Nephron progenitor cell (in vitro differentiated cells): Measurements from ENCODE around the gene SUCLG2.

Source experiments
- DNase-seq: peaks from one replicate; pipeline ENCODE4 v3.0.0; 2021
- H3K27ac Mint-ChIP-seq: 2 replicates; pipeline ENCODE4 v1.8.0; 2021; ENCODE audit warnings: mild to moderate bottlenecking, moderate library complexity, mixed read lengths
- H3K27me3 Mint-ChIP-seq: 2 replicates; pipeline ENCODE4 v1.8.0; 2021; ENCODE audit warnings: mild to moderate bottlenecking, low read depth, mixed read lengths; ENCODE audit not compliant: poor library complexity
- H3K36me3 Mint-ChIP-seq: 2 replicates; pipeline ENCODE4 v1.8.0; 2021; ENCODE audit warnings: low read depth, mixed read lengths
- H3K4me1 Mint-ChIP-seq: 2 replicates; pipeline ENCODE4 v1.8.0; 2021; ENCODE audit warnings: mixed read lengths
- H3K4me3 Mint-ChIP-seq: 2 replicates; pipeline ENCODE4 v1.8.0; 2021; ENCODE audit warnings: mild to moderate bottlenecking, moderate library complexity, mixed read lengths
- H3K9me3 Mint-ChIP-seq: 2 replicates; pipeline ENCODE4 v1.8.0; 2021; ENCODE audit warnings: mild to moderate bottlenecking, moderate library complexity, mixed read lengths
- CTCF ChIP-seq: fragments of 200-600 bp; sonication (generic); IDR thresholded peaks from 2 replicates; pipeline ENCODE4 v1.5.0; 2021; ENCODE audit warnings: antibody characterized with exemption

SUCLG2 gene

DNA sequence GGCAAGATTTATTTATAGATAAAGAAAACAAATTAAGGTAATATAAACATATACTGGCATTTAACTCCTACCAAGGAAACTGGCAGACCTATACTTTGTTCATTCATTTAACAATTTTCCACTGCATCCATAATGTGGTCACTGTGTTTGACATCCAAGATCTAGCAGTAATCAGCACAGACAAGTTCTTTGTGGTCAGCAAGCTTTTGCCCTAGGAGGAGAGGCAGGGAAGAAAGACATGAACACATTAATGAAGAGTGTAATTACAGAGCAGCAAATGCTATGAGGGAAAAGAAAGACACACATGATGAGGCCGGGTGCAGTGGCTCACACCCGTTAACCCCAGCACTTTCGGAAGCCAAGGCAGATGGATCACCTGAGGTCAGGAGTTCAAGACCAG lies 34.4 kb downstream of the SUCLG2 start:
- no peak for DNase-seq
- H3K27ac Mint-ChIP-seq: peak overlapping the region; percentile 90
- H3K9me3 Mint-ChIP-seq: no peaks in the 10 kb centered on the region
- H3K4me3 Mint-ChIP-seq: no peak overlapping the region
- peaks cover 9% of the 10 kb centered on the region for H3K4me1 Mint-ChIP-seq
- H3K36me3 Mint-ChIP-seq: peaks cover 47% of the 10 kb centered on the region
- peaks cover 6% of the 10 kb centered on the region for H3K27me3 Mint-ChIP-seq
- TF ChIP-seq CTCF: no peak

GRCh38 chr3:67617518-67617917 lies 36.9 kb downstream of the SUCLG2 start:
- Mint-ChIP-seq H3K9me3 (no peaks in the 10 kb centered on the region), H3K27me3 (peaks cover 3% of the 10 kb centered on the region), H3K36me3 (peaks cover 33% of the 10 kb centered on the region), H3K4me1 (no peaks in the 10 kb centered on the region), H3K27ac (no peak overlapping the region), H3K4me3 (no peak overlapping the region)
- no peak for TF ChIP-seq CTCF
- no peak for DNase-seq

DNA sequence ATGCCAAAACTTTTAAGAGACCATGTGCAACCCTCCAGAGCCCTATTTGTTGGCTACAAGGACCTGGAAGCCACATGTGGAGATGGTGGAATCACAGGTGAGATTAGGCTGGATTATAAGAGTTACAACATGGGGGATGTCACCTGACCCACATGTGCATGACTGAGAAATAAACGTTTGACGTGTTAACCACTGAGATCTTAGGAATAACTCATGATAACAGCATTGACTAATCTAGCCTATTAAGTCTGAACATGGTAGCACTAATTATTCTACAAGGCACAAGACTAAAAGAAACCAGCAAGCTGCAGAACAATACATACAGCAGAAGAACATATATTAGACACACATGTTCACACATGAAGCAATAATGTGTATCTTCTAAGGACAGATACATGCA lies 38.4 kb downstream of the SUCLG2 start:
- Mint-ChIP-seq H3K36me3 (peaks cover 33% of the 10 kb centered on the region), H3K27ac (no peak overlapping the region), H3K4me1 (no peaks in the 10 kb centered on the region), H3K4me3 (no peak overlapping the region), H3K27me3 (peaks cover 3% of the 10 kb centered on the region), H3K9me3 (no peaks in the 10 kb centered on the region)
- TF ChIP-seq CTCF: no peak
- no peak for DNase-seq

- H3K4me3 Mint-ChIP-seq: no peak overlapping the region
- DNase-seq: no peak
- H3K27ac Mint-ChIP-seq: no peak overlapping the region
- H3K27me3 Mint-ChIP-seq: no peaks in the 10 kb centered on the region
- no peaks in the 10 kb centered on the region for H3K9me3 Mint-ChIP-seq
- peaks cover 43% of the 10 kb centered on the region for H3K36me3 Mint-ChIP-seq
- no peak for TF ChIP-seq CTCF
- H3K4me1 Mint-ChIP-seq: no peaks in the 10 kb centered on the region
Observed at GRCh38 chr3:67614195-67614594, 40.2 kb downstream of the SUCLG2 start.

DNA sequence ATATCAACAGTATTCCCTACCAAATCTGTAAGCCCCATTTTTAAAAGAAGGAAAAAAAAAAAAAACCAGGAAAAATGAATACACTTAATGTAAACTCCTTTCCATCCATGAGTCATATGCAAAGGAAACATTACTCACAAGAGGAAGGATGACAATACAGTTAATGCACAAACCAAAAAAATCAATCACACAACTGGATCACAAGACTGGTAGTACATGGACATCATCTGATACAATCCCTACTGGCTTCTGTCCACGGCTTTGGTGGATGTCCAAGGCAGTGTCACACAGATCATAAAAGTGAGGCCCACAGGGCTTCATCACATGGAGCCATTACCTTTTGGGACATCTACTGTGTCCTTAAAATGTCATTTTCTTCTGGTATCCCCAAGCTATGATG lies 44.0 kb downstream of the SUCLG2 start:
- H3K9me3 Mint-ChIP-seq: no peaks in the 10 kb centered on the region
- H3K27me3 Mint-ChIP-seq: no peaks in the 10 kb centered on the region
- H3K27ac Mint-ChIP-seq: no peak overlapping the region
- TF ChIP-seq CTCF: no peak
- no peaks in the 10 kb centered on the region for H3K4me1 Mint-ChIP-seq
- peaks cover 55% of the 10 kb centered on the region for H3K36me3 Mint-ChIP-seq
- DNase-seq: no peak
- H3K4me3 Mint-ChIP-seq: no peak overlapping the region

DNA sequence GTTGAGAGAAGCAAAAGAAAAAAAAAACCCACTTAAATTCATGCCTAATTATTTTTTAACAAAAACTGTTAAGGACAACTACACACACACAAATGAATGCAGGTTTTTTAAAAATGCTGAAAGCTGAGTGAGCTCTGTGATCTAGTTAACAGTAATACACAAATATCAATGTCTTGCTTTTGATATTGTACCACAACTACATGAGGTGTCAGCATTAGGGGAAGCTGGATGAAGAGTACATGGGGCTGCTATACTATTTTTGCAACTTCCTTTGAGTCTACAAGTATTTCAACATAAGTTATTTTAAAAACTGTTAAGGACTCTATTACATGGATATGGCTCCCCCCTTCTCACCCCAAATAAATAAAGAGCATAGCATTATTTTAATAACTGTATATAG lies 44.7 kb downstream of the SUCLG2 start:
- no peak overlapping the region for H3K4me3 Mint-ChIP-seq
- H3K36me3 Mint-ChIP-seq: peaks cover 62% of the 10 kb centered on the region
- no peaks in the 10 kb centered on the region for H3K27me3 Mint-ChIP-seq
- no peaks in the 10 kb centered on the region for H3K9me3 Mint-ChIP-seq
- no peak overlapping the region for H3K27ac Mint-ChIP-seq
- DNase-seq: no peak
- no peak for TF ChIP-seq CTCF
- no peaks in the 10 kb centered on the region for H3K4me1 Mint-ChIP-seq
